B cell (primary cell): ENCODE data around the gene FOXO3. TPM values are rescaled to one million over a fixed set of nuclear protein-coding genes. Genes with fewer than 3 reads are reported as not detected.
"Not testable (repeated sequence)": the region's sequence is repeated elsewhere in the genome, so short reads cannot be mapped to it uniquely, and the experiment has no call there.

Source experiments
- ATAC-seq: fragments of 200-7000 bp; cut with Tn5 transposase; one replicate; pipeline ENCODE4 v1.10.0; 2021; ENCODE audit warnings: low read depth, mild to moderate bottlenecking, moderate number of reproducible peaks, moderate library complexity
- CTCF ChIA-PET: fragments of 350-600 bp; sonication (Branson Sonifier 250); formaldehyde crosslinking; loops from one replicate; lab custom pipeline; 2021; ENCODE audit warnings: antibody characterized with exemption, inconsistent platforms; lab: Charles Lee
- POLR2A ChIA-PET: fragments of 350-600 bp; sonication (Branson Sonifier 250); formaldehyde crosslinking; loops from one replicate; lab custom pipeline; 2021; ENCODE audit warnings: antibody characterized with exemption; lab: Charles Lee
- DNase-seq: peaks from one replicate; pipeline ENCODE4 v3.0.0; 2013
- H2AFZ ChIP-seq: 2 replicates; pipeline ENCODE4 v1.6.1; 2012; ENCODE audit warnings: mild to moderate bottlenecking, low read depth, low read length; ENCODE audit not compliant: insufficient read depth, poor library complexity, severe bottlenecking
- H3K27ac ChIP-seq, 2 donors: 1 replicate in 1 of 2; 2 replicates in 1 of 2; pipeline ENCODE4 v1.5.1; 2012 to 2013; ENCODE audit warnings: low read length in 2 of 2, mild to moderate bottlenecking in 2 of 2, moderate library complexity in 1 of 2
- H3K27me3 ChIP-seq, 4 experiments: fragments of 200-600 bp in 1 of 4; sonication (generic) in 1 of 4; replicated peaks in 1 of 4; 1 replicate in 2 of 4; 2 replicates in 2 of 4; pipeline versions ENCODE4 v1.6.1 to v1.7.0; 2013 to 2016; ENCODE audit warnings: low read length in 3 of 4, mild to moderate bottlenecking in 2 of 4, mixed read lengths in 1 of 4, moderate library complexity in 1 of 4; ENCODE audit not compliant: insufficient read depth in 4 of 4, control insufficient read depth in 3 of 4; ENCODE audit errors: control extremely low read depth in 1 of 4
- H3K36me3 ChIP-seq, 2 experiments: replicated peaks in 1 of 2; 1 replicate in 1 of 2; 2 replicates in 1 of 2; pipeline versions ENCODE4 v1.6.1 to v1.7.1; 2013; ENCODE audit warnings: low read length in 1 of 2; ENCODE audit not compliant: insufficient read depth in 2 of 2, control insufficient read depth in 1 of 2; ENCODE audit errors: control extremely low read depth in 1 of 2, extremely low read depth in 1 of 2
- H3K4me1 ChIP-seq, 2 donors: fragments of 200-600 bp in 1 of 2; sonication (generic) in 1 of 2; 1 replicate in 1 of 2; 2 replicates in 1 of 2; pipeline versions ENCODE4 v1.5.1 to v1.6.1; 2013 to 2017; ENCODE audit warnings: low read length in 2 of 2; ENCODE audit not compliant: control insufficient read depth in 2 of 2, insufficient read depth in 2 of 2
- H3K4me2 ChIP-seq: replicated peaks from 2 replicates; pipeline ENCODE3; 2012; ENCODE audit warnings: mild to moderate bottlenecking, low read depth, low read length; ENCODE audit not compliant: poor library complexity, severe bottlenecking
- H3K4me3 ChIP-seq, 5 experiments: fragments of 200-600 bp in 1 of 5; sonication (generic) in 1 of 5; 1 replicate in 3 of 5; 2 replicates in 2 of 5; pipeline versions ENCODE4 v1.5.1 to v1.7.0; 2011 to 2016; ENCODE audit warnings: low read length in 4 of 5, mild to moderate bottlenecking in 4 of 5, low read depth in 2 of 5, control low read depth in 1 of 5, moderate library complexity in 1 of 5; ENCODE audit not compliant: insufficient read depth in 1 of 5; ENCODE audit errors: control extremely low read depth in 1 of 5, extremely low read depth in 1 of 5
- H3K79me2 ChIP-seq: fragments of 200-600 bp; sonication (generic); one replicate; pipeline ENCODE4 v1.6.0; 2016; ENCODE audit warnings: low read length; ENCODE audit not compliant: control insufficient read depth, insufficient read depth
- H3K9ac ChIP-seq: fragments of 200-600 bp; sonication (generic); 2 replicates; pipeline ENCODE4 v1.6.1; 2017; ENCODE audit warnings: mild to moderate bottlenecking, low read length, moderate library complexity
- H3K9me3 ChIP-seq, 3 donors: one replicate each; pipeline versions ENCODE4 v1.6.1 to v1.7.1; 2013; ENCODE audit warnings: low read length in 2 of 3; ENCODE audit not compliant: control insufficient read depth in 2 of 3, insufficient read depth in 1 of 3; ENCODE audit errors: control extremely low read depth in 1 of 3
- H4K20me1 ChIP-seq: 2 replicates; pipeline ENCODE4 v1.6.0; 2012; ENCODE audit warnings: mild to moderate bottlenecking, low read length; ENCODE audit not compliant: insufficient read depth, control insufficient read depth, poor library complexity, severe bottlenecking
- H3K27ac Mint-ChIP-seq: one replicate; pipeline ENCODE4 v1.8.0; 2021; ENCODE audit warnings: mixed read lengths
- H3K27me3 Mint-ChIP-seq: one replicate; pipeline ENCODE4 v1.8.0; 2021; ENCODE audit warnings: mixed read lengths
- H3K4me1 Mint-ChIP-seq: one replicate; pipeline ENCODE4 v1.8.0; 2021; ENCODE audit warnings: mixed read lengths
- H3K4me3 Mint-ChIP-seq: one replicate; pipeline ENCODE4 v1.8.0; 2021; ENCODE audit warnings: mixed read lengths
- H3K9me3 Mint-ChIP-seq: one replicate; pipeline ENCODE4 v1.8.0; 2022; ENCODE audit warnings: mixed read lengths; ENCODE audit not compliant: insufficient read depth
- CTCF ChIP-seq: fragments of 200-600 bp; IDR thresholded peaks from one replicate; pipeline ENCODE4 v1.8.0; 2022; ENCODE audit warnings: antibody characterized with exemption, mild to moderate bottlenecking
- EZH2 ChIP-seq: IDR thresholded peaks from 2 replicates; pipeline ENCODE4 v1.6.1; 2012; ENCODE audit warnings: borderline replicate concordance, low read depth, mild to moderate bottlenecking, moderate library complexity, low read length; ENCODE audit not compliant: insufficient read depth, poor library complexity, severe bottlenecking
- WGBS: methylation state at CpG from one replicate; pipeline ENCODE4 v1.1.5; 2013; ENCODE audit warnings: missing lambda C conversion rate; ENCODE audit not compliant: insufficient coverage; 5-methylcytosine and 5-hydroxymethylcytosine counted together
- intact Hi-C: fragments of 100-400 bp; cut with micrococcal nuclease; formaldehyde crosslinking; loops from one replicate; pipeline ENCODE4 v1.10.0; 2022
- polyA plus RNA-seq: library from polyadenylated mRNA; depleted of rRNA; stranded (reverse); fragments of >200 nt; gene quantifications from 2 replicates; pipeline ENCODE4 v1.2.3, GENCODE V29; 2012
- total RNA-seq, 2 donors: library from RNA; stranded (reverse); fragments of 120-200 nt in 1 of 2; gene quantifications; 1 replicate in 1 of 2; 2 replicates in 1 of 2; pipeline versions ENCODE4 v1.2.3 to v1.2.4, GENCODE V29; 2013 to 2022

Gene FOXO3
- total and polyA plus RNA-seq, 2 donors (not counting 1 experiment from before 2014, with no cell fraction given), result 6.0 to 16.9 TPM

GRCh38 chr6:108661982-108662381, 101.3 kb downstream of the FOXO3 start:
- Histone ChIP-seq H3K27ac (no peak overlapping the region), H3K4me1 (no peaks in the 10 kb centered on the region), H3K9ac (no peak overlapping the region), H3K4me2 (no peak overlapping the region), H3K36me3 (peaks cover 1 to 8% of the 10 kb centered on the region in 2 experiments), H2AFZ (no peak overlapping the region), H3K4me3 (no peak overlapping the region), H4K20me1 (peaks cover 18% of the 10 kb centered on the region), H3K9me3 (no peaks in the 10 kb centered on the region), H3K27me3 (no peaks in the 10 kb centered on the region), H3K79me2 (peaks cover 36% of the 10 kb centered on the region)
- H3K4me1 Mint-ChIP-seq, result peaks cover 2% of the 10 kb centered on the region
- ATAC-seq (no peak), DNase-seq (no peak)
- H3K27ac Mint-ChIP-seq, result no peak overlapping the region
- H3K9me3 Mint-ChIP-seq, result no peaks in the 10 kb centered on the region
- intact Hi-C loops, result no loop called here
- POLR2A ChIA-PET, result no interaction called here
- TF ChIP-seq EZH2, result no peak
- TF ChIP-seq CTCF, result no peak
- H3K4me3 Mint-ChIP-seq, result no peak overlapping the region
- H3K27me3 Mint-ChIP-seq, result no peaks in the 10 kb centered on the region
- no CpG with 5 or more reads among the region's 2 CpGs for WGBS
- CTCF ChIA-PET, result no interaction called here

- Mint-ChIP-seq H3K9me3 (no peaks in the 10 kb centered on the region), H3K27ac (no peak overlapping the region), H3K27me3 (no peaks in the 10 kb centered on the region), H3K4me3 (no peak overlapping the region), H3K4me1 (peaks cover 2% of the 10 kb centered on the region)
- Histone ChIP-seq H3K79me2 (peaks cover 36% of the 10 kb centered on the region), H3K27ac (no peak overlapping the region), H3K36me3 (peaks cover 1 to 8% of the 10 kb centered on the region in 2 experiments), H4K20me1 (peaks cover 24% of the 10 kb centered on the region), H2AFZ (no peak overlapping the region), H3K27me3 (no peaks in the 10 kb centered on the region), H3K4me2 (no peak overlapping the region), H3K9ac (no peak overlapping the region), H3K9me3 (no peaks in the 10 kb centered on the region), H3K4me3 (no peak overlapping the region), H3K4me1 (no peaks in the 10 kb centered on the region)
- TF ChIP-seq EZH2 (no peak), CTCF (no peak)
- intact Hi-C loops, result no loop called here
- no peak for ATAC-seq
- ChIA-PET POLR2A (no interaction called here), CTCF (no interaction called here)
- no peak for DNase-seq
- WGBS, result 100% methylated on average over 1 of the region's 2 CpGs
Measured at GRCh38 chr6:108662702-108663101, 102.0 kb downstream of the FOXO3 start.

- ATAC-seq, intact Hi-C loops, H3K4me3 Mint-ChIP-seq, H3K9ac ChIP-seq, H3K4me3 ChIP-seq, H3K9me3 Mint-ChIP-seq, H3K9me3 ChIP-seq, H3K27me3 Mint-ChIP-seq, H3K27me3 ChIP-seq, H3K4me1 Mint-ChIP-seq, POLR2A ChIA-PET, H3K27ac ChIP-seq, H3K4me2 ChIP-seq, DNase-seq, H3K4me1 ChIP-seq, CTCF ChIA-PET, H2AFZ ChIP-seq, H3K27ac Mint-ChIP-seq: not testable (repeated sequence)
- Histone ChIP-seq H3K79me2 (peaks cover 27% of the 10 kb centered on the region), H3K36me3 (peaks cover 1 to 15% of the 10 kb centered on the region in 2 experiments), H4K20me1 (peaks cover 26% of the 10 kb centered on the region)
- WGBS, result 95% methylated on average over 16 of the region's 30 CpGs
Measured at GRCh38 chr6:108663494-108664064, 102.9 kb downstream of the FOXO3 start.
